Fibroblast of the aortic adventitia (primary cell): ENCODE data around the gene ARG2. TPM values are rescaled to one million over a fixed set of nuclear protein-coding genes. Genes with fewer than 3 reads are reported as not detected.

Experiments used
- DNase-seq: peaks from one replicate; pipeline ENCODE4 v3.0.0-alpha.2; 2010; ENCODE audit warnings: low read depth
- H3K4me3 ChIP-seq: 2 replicates; pipeline ENCODE4 v1.5.1; 2011; ENCODE audit warnings: low read depth, mild to moderate bottlenecking, control low read depth, low read length, moderate library complexity
- total RNA-seq: library from RNA; depleted of rRNA; stranded (reverse); fragments of >200 nt; gene quantifications from 2 replicates; pipeline ENCODE4 v1.2.3, GENCODE V29; 2012; ENCODE audit warnings: low replicate concordance
- TF ChIP-seq, protein P1 (sequence below): IDR thresholded peaks from 2 replicates; pipeline ENCODE4 v1.5.1; 2011; ENCODE audit warnings: mild to moderate bottlenecking, low read length, control low read depth, inconsistent platforms; ENCODE audit not compliant: insufficient read depth

The ARG2 gene
- total RNA-seq, 1 donor, result 7.0 TPM

DNA sequence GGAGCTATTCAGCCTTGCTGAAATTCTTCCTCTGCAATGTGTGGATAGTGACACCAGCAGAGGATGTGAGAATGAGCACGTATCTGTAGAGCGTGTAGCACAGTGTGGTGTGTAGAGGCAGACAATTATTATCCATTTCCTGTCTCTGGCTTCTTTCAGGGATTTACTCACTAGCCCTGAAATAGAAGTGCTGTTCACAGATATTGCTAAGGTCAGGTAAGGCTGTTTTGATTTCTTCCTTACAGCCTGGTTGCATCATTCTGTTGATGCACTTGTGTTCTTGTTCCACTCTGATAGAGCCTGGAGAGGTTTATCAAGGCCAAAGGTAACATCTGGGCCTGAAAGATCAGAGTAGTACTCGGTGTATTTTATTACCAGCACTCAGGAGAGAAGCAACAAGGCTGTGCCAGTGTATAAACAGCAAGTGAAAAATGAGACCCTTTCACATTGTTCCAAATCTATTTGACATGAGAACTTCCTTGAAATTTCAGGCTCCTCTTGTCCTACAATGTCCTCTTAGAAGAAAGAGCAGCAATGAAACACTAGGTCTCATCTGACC, 16.7 kb downstream of the ARG2 start:
- H3K4me3 ChIP-seq, result no peak overlapping the region
- DNase-seq, result peak; percentile 25
- TF ChIP-seq, protein P1, sequence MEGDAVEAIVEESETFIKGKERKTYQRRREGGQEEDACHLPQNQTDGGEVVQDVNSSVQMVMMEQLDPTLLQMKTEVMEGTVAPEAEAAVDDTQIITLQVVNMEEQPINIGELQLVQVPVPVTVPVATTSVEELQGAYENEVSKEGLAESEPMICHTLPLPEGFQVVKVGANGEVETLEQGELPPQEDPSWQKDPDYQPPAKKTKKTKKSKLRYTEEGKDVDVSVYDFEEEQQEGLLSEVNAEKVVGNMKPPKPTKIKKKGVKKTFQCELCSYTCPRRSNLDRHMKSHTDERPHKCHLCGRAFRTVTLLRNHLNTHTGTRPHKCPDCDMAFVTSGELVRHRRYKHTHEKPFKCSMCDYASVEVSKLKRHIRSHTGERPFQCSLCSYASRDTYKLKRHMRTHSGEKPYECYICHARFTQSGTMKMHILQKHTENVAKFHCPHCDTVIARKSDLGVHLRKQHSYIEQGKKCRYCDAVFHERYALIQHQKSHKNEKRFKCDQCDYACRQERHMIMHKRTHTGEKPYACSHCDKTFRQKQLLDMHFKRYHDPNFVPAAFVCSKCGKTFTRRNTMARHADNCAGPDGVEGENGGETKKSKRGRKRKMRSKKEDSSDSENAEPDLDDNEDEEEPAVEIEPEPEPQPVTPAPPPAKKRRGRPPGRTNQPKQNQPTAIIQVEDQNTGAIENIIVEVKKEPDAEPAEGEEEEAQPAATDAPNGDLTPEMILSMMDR, result no peak

DNA sequence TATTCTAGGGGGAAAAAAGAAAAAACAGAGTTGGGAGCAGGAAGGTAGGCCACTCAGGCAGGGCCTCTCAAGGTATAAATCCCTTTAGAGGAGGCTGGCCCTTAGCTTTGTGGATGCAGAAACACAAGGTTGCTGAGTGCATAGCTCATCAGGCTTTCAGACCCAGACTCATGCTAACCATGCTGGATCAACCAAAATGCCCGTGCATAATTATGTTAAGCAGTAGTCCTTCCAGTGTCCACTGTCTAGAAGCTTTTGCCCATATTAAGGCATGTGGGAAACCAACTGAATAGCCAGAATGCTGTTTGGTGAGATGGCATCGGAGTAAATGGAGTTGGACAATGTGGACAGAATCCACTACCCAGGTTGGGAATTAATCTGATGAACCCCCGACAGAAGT, 18.9 kb downstream of the ARG2 start:
- DNase-seq, result no peak
- TF ChIP-seq, protein P1, result no peak

GRCh38 chr14:67641480-67641879, 21.8 kb downstream of the ARG2 start:
- TF ChIP-seq, protein P1, result no peak
- no peak for DNase-seq
- H3K4me3 ChIP-seq, result no peak overlapping the region

More for the DNA sequence above, 18.9 kb downstream of the ARG2 start:
- H3K4me3 ChIP-seq, result no peak overlapping the region

DNA sequence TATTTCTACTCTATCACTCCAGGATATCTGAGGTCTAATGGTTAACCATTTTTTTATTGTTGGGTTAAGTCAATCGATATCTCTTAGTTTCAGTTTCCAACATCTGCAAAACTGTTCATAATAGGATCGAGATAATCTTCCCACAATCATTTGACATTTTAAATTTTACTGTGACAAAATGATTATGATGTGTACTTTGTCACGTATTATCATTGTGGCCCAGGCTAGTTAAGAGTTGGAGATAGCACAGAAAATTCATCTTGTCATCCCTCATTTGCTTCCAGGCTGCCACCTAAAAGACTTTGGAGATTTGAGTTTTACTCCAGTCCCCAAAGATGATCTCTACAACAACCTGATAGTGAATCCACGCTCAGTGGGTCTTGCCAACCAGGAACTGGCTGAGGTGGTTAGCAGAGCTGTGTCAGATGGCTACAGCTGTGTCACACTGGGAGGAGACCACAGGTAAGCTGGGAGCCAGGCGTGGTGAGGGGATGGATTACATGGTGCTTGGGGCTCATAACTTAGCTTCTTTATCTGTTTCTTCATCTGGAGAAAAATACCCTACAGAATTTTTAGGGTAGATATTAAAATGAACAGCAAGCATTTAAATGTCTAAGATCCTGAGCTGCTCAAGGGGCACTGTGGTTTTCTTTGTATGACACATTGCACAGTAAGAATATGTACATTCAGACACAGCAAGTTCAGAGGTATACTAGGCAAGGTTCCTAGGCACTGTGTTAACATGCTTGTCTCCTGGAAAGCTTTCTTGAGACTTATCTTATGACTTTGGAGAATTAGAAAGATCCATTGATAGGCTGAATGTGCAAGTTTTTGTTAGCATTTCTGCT, 22.4 kb downstream of the ARG2 start:
- no peak overlapping the region for H3K4me3 ChIP-seq
- TF ChIP-seq, protein P1, result no peak

GRCh38 chr14:67643713-67644112, 24.0 kb downstream of the ARG2 start:
- TF ChIP-seq, protein P1, result no peak
- H3K4me3 ChIP-seq, result no peak overlapping the region
- DNase-seq, result no peak

More for the DNA sequence above, 22.4 kb downstream of the ARG2 start:
- no peak for DNase-seq

GRCh38 chr14:67644428-67644827, 24.7 kb downstream of the ARG2 start:
- TF ChIP-seq, protein P1, result no peak
- H3K4me3 ChIP-seq, result no peak overlapping the region
- DNase-seq, result peak; percentile 46
